HepG2 (cell line): ENCODE results near the gene NKD2. TPM values are rescaled to one million over a fixed set of nuclear protein-coding genes. Genes with fewer than 3 reads are reported as not detected.

Experiments used
- ATAC-seq: fragments of 200-7000 bp; cut with Tn5 transposase; 3 replicates; pipeline ENCODE4 v1.9.1; 2020; ENCODE audit warnings: mild to moderate bottlenecking, moderate library complexity
- BruUV-seq: library from RNA; stranded (reverse); fragments of 400-500 nt; replicated peaks from 2 replicates; lab custom pipeline; 2021; lab: Mats Ljungman, UMichigan
- CTCF ChIA-PET: fragments of 300-600 bp; formaldehyde crosslinking; extraction: SDS; loops from one replicate; lab custom pipeline; 2021; ENCODE audit warnings: low total read pairs, inconsistent platforms, low intra/inter-chr PET ratio; lab: Yijun Ruan, JAX
- POLR2A ChIA-PET: fragments of 350-600 bp; sonication (Branson Sonifier 250); formaldehyde crosslinking; loops from one replicate; lab custom pipeline; 2020; ENCODE audit warnings: antibody characterized with exemption, inconsistent platforms; lab: Yijun Ruan, JAX
- DNase-seq: peaks from one replicate; pipeline ENCODE4 v3.0.0-alpha.2; 2015; ENCODE audit warnings: low spot score
- FAIRE-seq: peaks from 3 replicates; lab custom pipeline; 2011; peaks lifted over from hg19 to GRCh38; lab: Jason Lieb, UNC
- H2AFZ ChIP-seq: one replicate; pipeline ENCODE4 v1.6.1; 2011; ENCODE audit warnings: low read length, inconsistent platforms
- H3K27ac ChIP-seq: fragments of 300-600 bp; 3 replicates; pipeline ENCODE4 v1.8.0; 2011; ENCODE audit warnings: mixed run types, mild to moderate bottlenecking, mixed read lengths, low read length, inconsistent platforms; ENCODE audit not compliant: insufficient read depth; ENCODE audit errors: extremely low read length
- H3K27me3 ChIP-seq, 2 experiments: fragments of 200-600 bp in 1 of 2; 2 replicates in 1 of 2; 3 replicates in 1 of 2; pipeline versions ENCODE4 v1.6.0 to v1.8.0; 2011; ENCODE audit warnings: low read length in 2 of 2, mild to moderate bottlenecking in 2 of 2, moderate library complexity in 2 of 2, inconsistent platforms in 1 of 2; ENCODE audit not compliant: insufficient read depth in 2 of 2, control insufficient read depth in 1 of 2
- H3K36me3 ChIP-seq, 2 experiments: fragments of 200-600 bp in 1 of 2; replicated peaks in 1 of 2; 2 replicates in 1 of 2; 3 replicates in 1 of 2; pipeline versions ENCODE4 v1.5.1 to v1.8.0; 2011; ENCODE audit warnings: low read length in 2 of 2, inconsistent platforms in 1 of 2; ENCODE audit not compliant: insufficient read depth in 2 of 2, control insufficient read depth in 1 of 2
- H3K4me1 ChIP-seq: 2 replicates; pipeline ENCODE4 v1.5.1; 2012; ENCODE audit warnings: low read length, inconsistent platforms; ENCODE audit not compliant: insufficient read depth
- H3K4me2 ChIP-seq: 2 replicates; pipeline ENCODE4 v1.6.0; 2011; ENCODE audit warnings: low read depth, low read length, inconsistent platforms
- H3K4me3 ChIP-seq, 3 experiments: fragments of 200-600 bp in 1 of 3; sonication (generic), shearing (Covaris generic) in 1 of 3; replicated peaks in 1 of 3; 2 replicates each; pipeline ENCODE4 v1.5.1; 2011 to 2016; ENCODE audit warnings: low read length in 3 of 3, inconsistent platforms in 2 of 3, low read depth in 2 of 3, mild to moderate bottlenecking in 2 of 3, control low read depth in 1 of 3, mixed read lengths in 1 of 3; ENCODE audit not compliant: insufficient read depth in 1 of 3
- H3K79me2 ChIP-seq: one replicate; pipeline ENCODE4 v1.6.1; 2011; ENCODE audit warnings: low read length, inconsistent platforms; ENCODE audit not compliant: insufficient read depth
- H3K9ac ChIP-seq: 2 replicates; pipeline ENCODE4 v1.6.0; 2011; ENCODE audit warnings: mild to moderate bottlenecking, low read depth, low read length, inconsistent platforms; ENCODE audit not compliant: insufficient read depth
- H3K9me3 ChIP-seq: 2 replicates; pipeline ENCODE4 v1.5.1; 2012; ENCODE audit warnings: mild to moderate bottlenecking, low read length
- H4K20me1 ChIP-seq: 2 replicates; pipeline ENCODE4 v1.6.0; 2011; ENCODE audit warnings: inconsistent platforms, mild to moderate bottlenecking, low read length, moderate library complexity; ENCODE audit not compliant: insufficient read depth
- AGO2 ChIP-seq: fragments of 200-400 bp; formaldehyde crosslinking; optimal IDR thresholded peaks from 2 replicates; pipeline ENCODE3; 2017; ENCODE audit warnings: mild to moderate bottlenecking, low read depth, low read length, moderate library complexity
- GTF3A ChIP-seq: sonication (generic); formaldehyde crosslinking; conservative IDR thresholded peaks from 2 replicates; pipeline ENCODE4 v1.4.0; 2020; ENCODE audit warnings: mild to moderate bottlenecking, missing genetic modification reagents
- KDM1A ChIP-seq: IDR thresholded peaks from 2 replicates; pipeline ENCODE4 v1.6.1; 2016; ENCODE audit warnings: missing compliant biosample characterization
- KLF12 ChIP-seq: sonication (generic); formaldehyde crosslinking; IDR thresholded peaks from 2 replicates; pipeline ENCODE4 v1.4.0; 2020; ENCODE audit warnings: missing genetic modification reagents, borderline replicate concordance
- MAFF ChIP-seq: IDR thresholded peaks from 2 replicates; pipeline ENCODE4 v1.6.1; 2011; ENCODE audit warnings: low read depth, low read length, improper control_type of control experiment
- NR2F6 ChIP-seq, 2 experiments: IDR thresholded peaks; 2 replicates each; pipeline ENCODE4 v1.6.1; 2016; ENCODE audit warnings: antibody characterized with exemption in 1 of 2, mild to moderate bottlenecking in 1 of 2
- RARA ChIP-seq: IDR thresholded peaks from 2 replicates; pipeline ENCODE4 v1.6.1; 2016; ENCODE audit warnings: missing genetic modification reagents, missing compliant biosample characterization
- SATB2 ChIP-seq: sonication (generic); formaldehyde crosslinking; IDR thresholded peaks from 2 replicates; pipeline ENCODE4 v1.5.0; 2020; ENCODE audit warnings: missing genetic modification reagents
- SP2 ChIP-seq: sonication (generic); formaldehyde crosslinking; IDR thresholded peaks from 2 replicates; pipeline ENCODE4 v1.5.1; 2020; ENCODE audit warnings: mild to moderate bottlenecking, missing genetic modification reagents
- ZNF296 ChIP-seq: sonication (generic); formaldehyde crosslinking; conservative IDR thresholded peaks from 2 replicates; pipeline ENCODE4 v1.5.0; 2020; ENCODE audit warnings: mild to moderate bottlenecking, missing genetic modification reagents
- WGBS: methylation state at CpG from one replicate; pipeline ENCODE4 v1.1.6; 2017; ENCODE audit warnings: low lambda C conversion rate; 5-methylcytosine and 5-hydroxymethylcytosine counted together
- in situ Hi-C: cut with HindIII; loops from 2 replicates; pipeline ENCODE4 v1.10.0; 2017; ENCODE audit warnings: low pct_unique_long_range_greater_than_20kb; ENCODE audit not compliant: extremely low pct_ligation_motif_present
- intact Hi-C: fragments of 100-400 bp; cut with micrococcal nuclease; formaldehyde crosslinking; loops from one replicate; pipeline ENCODE4 v1.10.0; 2022; ENCODE audit not compliant: unreplicated experiment
- polyA plus RNA-seq, 8 experiments: library from polyadenylated mRNA; depleted of rRNA in 3 of 8; stranded (reverse) in 7 of 8; unstranded in 1 of 8; fragments of >200 nt; fragmentation: Illumina TruSeq in 4 of 8; extraction: Trizol in 4 of 8; gene quantifications; 2 replicates each; pipeline versions ENCODE4 v1.2.1 to v1.2.3, GENCODE V29; 2011 to 2016; ENCODE audit warnings: low read depth in 4 of 8, missing spikeins in 1 of 8, mixed read lengths in 1 of 8; ENCODE audit not compliant: insufficient read depth in 1 of 8
- total RNA-seq, 5 experiments: library from RNA; depleted of rRNA; stranded (reverse); fragments of >200 nt; fragmentation: Illumina TruSeq; extraction: Trizol; gene quantifications; 2 replicates each; pipeline ENCODE4 v1.2.3, GENCODE V29; 2016; ENCODE audit warnings: low read depth in 1 of 5

NKD2 gene
- total and polyA plus RNA-seq, 2 of the 13 experiments (the other 11 are each of a cell fraction or from before 2014, with no cell fraction given) = 0.53 to 0.82 TPM

DNA sequence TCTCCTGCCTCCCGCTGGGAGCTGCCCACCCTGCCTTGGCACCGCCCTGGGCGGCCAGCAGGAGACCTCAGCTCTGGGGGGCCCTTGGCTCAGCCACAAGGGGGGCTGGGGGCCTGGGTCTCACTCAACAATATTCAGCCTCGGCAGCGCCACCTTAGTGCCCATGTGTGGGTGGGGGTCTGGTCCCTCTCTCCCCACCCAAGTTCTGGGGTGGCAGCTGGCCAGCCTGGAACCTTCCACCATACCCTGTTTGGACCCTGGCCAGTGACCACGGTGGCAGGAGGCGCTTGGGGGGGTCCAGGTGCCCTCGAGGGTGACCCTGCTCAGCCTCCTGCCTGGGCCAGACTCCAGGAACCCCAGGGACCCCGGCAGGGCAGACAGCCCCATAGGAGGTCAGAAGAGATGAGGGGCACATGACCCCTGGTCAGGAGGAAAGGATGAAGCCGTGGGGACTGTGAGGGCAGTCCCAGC, 22.2 kb downstream of the NKD2 start:
- H3K9me3 ChIP-seq = no peaks in the 10 kb centered on the region
- H3K4me2 ChIP-seq = no peak overlapping the region
- ATAC-seq (no peak), FAIRE-seq (no peak), DNase-seq (no peak)
- H3K27ac ChIP-seq = no peak overlapping the region
- H3K27me3 ChIP-seq = peaks cover 2 to 4% of the 10 kb centered on the region in 2 experiments; a peak in 2 of 5 replicates
- H2AFZ ChIP-seq = no peak overlapping the region
- in situ Hi-C loops = no loop called here
- no TSS peak for BruUV-seq
- intact Hi-C loops = no loop called here
- H3K36me3 ChIP-seq = no peaks in the 10 kb centered on the region
- ChIA-PET POLR2A (no interaction called here), CTCF (no interaction called here)
- H3K79me2 ChIP-seq = no peaks in the 10 kb centered on the region
- H3K9ac ChIP-seq = no peak overlapping the region
- WGBS = no CpG with 5 or more reads among the region's 10 CpGs
- H3K4me1 ChIP-seq = no peaks in the 10 kb centered on the region
- H3K4me3 ChIP-seq = no peak overlapping the region
- TF ChIP-seq SATB2 (no peak), KLF12 (CRISPR knock-in tag) (no peak), SP2 (CRISPR knock-in tag) (no peak), KDM1A (CRISPR knock-in tag) (no peak), NR2F6 (IDR thresholded peaks at IDR 0.05) (no peak), NR2F6 (CRISPR knock-in tag; IDR thresholded peaks at IDR 0.05) (no peak), MAFF (no peak), ZNF296 (no peak)
- TF ChIP-seq, all 625 proteins: peak for 0
- H4K20me1 ChIP-seq = peaks cover 4% of the 10 kb centered on the region; the same call in 1 of the 2 replicates

DNA sequence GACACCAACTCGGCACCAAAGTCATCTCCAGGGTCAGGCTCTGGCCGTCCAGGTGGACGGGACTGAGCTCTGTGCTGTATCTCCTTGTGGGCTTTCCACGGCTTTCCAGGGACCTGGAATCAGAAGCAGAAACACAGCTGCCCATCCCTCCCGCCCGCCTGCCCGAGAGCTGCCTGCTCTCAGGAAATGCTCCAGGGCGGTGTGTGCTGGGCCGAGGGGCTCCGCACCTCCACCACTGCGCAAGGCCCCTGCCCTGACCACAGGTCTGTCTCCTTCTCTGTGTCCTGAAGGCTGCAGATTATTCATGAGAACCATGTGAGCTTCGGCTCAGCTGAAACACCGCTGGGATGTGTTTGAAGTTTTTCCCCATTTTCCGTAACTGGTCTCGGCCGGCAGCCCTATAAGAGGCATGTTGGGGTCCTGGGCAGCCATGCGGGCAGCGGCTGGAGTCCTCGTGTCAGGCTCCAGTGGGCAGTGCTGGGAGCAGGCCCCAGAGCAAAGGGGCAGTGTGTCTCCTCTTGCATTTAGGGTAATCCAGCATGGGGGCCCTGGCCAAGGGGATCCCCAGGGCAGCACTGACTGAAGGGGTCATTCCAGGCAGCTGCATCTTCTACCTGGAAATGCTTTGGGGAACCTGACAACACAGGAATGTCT, 22.8 kb downstream of the NKD2 start:
- ATAC-seq (no peak), DNase-seq (no peak), FAIRE-seq (no peak)
- 74% methylated on average over 12 of the region's 19 CpGs for WGBS
- H3K27me3 ChIP-seq = peaks cover 2 to 4% of the 10 kb centered on the region in 2 experiments; a peak in 2 of 5 replicates
- H4K20me1 ChIP-seq = peaks cover 4% of the 10 kb centered on the region; the same call in 1 of the 2 replicates
- POLR2A ChIA-PET = no interaction called here
- H3K79me2 ChIP-seq = no peaks in the 10 kb centered on the region
- CTCF ChIA-PET = no interaction called here
- TF ChIP-seq AGO2 = no peak
- no peak for TF ChIP-seq RARA
- no peak for TF ChIP-seq GTF3A (CRISPR knock-in tag)
- H3K36me3 ChIP-seq = no peaks in the 10 kb centered on the region
- no peaks in the 10 kb centered on the region for H3K4me1 ChIP-seq
- BruUV-seq = no TSS peak
- H3K9me3 ChIP-seq = no peaks in the 10 kb centered on the region
- no peak overlapping the region for H3K4me3 ChIP-seq
- H3K27ac ChIP-seq = no peak overlapping the region
- no peak overlapping the region for H2AFZ ChIP-seq
- H3K9ac ChIP-seq = no peak overlapping the region
- intact Hi-C loops = no loop called here
- in situ Hi-C loops = no loop called here
- H3K4me2 ChIP-seq = no peak overlapping the region
